GM19328 (cell line): ENCODE measurements around the gene PANK1.

Experiments
- ATAC-seq: cut with Tn5 transposase; IDR thresholded peaks from one replicate; pipeline ENCODE4 v1.9.1; 2021; ENCODE audit warnings: mild to moderate bottlenecking, moderate library complexity; ENCODE audit not compliant: unreplicated experiment

The PANK1 gene

GRCh38 chr10:89540420-89540949 lies 104.6 kb downstream of the PANK1 start:
- no peak for ATAC-seq

- no peak for ATAC-seq
Observed at GRCh38 chr10:89537364-89537763, 107.7 kb downstream of the PANK1 start.

- no peak for ATAC-seq
Observed at GRCh38 chr10:89536013-89536354, 109.1 kb downstream of the PANK1 start.

- no peak for ATAC-seq
Observed at GRCh38 chr10:89535171-89536012, 109.7 kb downstream of the PANK1 start, which contains the start of gene SLC16A12. Gene SLC16A12 (minus strand): TSS chr10:89535594. CDS start chr10:89462578, 73,016 bp downstream.

- ATAC-seq = no peak
Observed at GRCh38 chr10:89534826-89535166, 110.2 kb downstream of the PANK1 start.
